ENCODE data around the gene SLC6A7.

Gene SLC6A7

GRCh38 chr5:150176745-150177477 is 13.0 kb upstream of the SLC6A7 start:
- no peak overlapping the region for H2AFZ ChIP-seq (ENCODE audit: low read depth)
- H3K27me3 ChIP-seq (ENCODE audit: insufficient read depth, low read depth), result no peaks in the 10 kb centered on the region
- H3K4me1 ChIP-seq (ENCODE audit: low read depth, poor library complexity, severe bottlenecking), result no peaks in the 10 kb centered on the region
- no peaks in the 10 kb centered on the region for H3K36me3 ChIP-seq (ENCODE audit: insufficient read depth)
- no peak overlapping the region for H3K4me2 ChIP-seq
- H3K79me2 ChIP-seq (ENCODE audit: insufficient read depth, low read depth), result no peaks in the 10 kb centered on the region
- H3K9ac ChIP-seq, result no peak overlapping the region
- no peak overlapping the region for H3K4me3 ChIP-seq (IDR thresholded peaks at IDR 0.05; ENCODE audit: insufficient read depth, low read depth, low read length)
- no peak overlapping the region for H3K27ac ChIP-seq
- TF ChIP-seq, protein P1, sequence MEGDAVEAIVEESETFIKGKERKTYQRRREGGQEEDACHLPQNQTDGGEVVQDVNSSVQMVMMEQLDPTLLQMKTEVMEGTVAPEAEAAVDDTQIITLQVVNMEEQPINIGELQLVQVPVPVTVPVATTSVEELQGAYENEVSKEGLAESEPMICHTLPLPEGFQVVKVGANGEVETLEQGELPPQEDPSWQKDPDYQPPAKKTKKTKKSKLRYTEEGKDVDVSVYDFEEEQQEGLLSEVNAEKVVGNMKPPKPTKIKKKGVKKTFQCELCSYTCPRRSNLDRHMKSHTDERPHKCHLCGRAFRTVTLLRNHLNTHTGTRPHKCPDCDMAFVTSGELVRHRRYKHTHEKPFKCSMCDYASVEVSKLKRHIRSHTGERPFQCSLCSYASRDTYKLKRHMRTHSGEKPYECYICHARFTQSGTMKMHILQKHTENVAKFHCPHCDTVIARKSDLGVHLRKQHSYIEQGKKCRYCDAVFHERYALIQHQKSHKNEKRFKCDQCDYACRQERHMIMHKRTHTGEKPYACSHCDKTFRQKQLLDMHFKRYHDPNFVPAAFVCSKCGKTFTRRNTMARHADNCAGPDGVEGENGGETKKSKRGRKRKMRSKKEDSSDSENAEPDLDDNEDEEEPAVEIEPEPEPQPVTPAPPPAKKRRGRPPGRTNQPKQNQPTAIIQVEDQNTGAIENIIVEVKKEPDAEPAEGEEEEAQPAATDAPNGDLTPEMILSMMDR (conservative IDR thresholded peaks at IDR 0.05; ENCODE audit: low read depth, low read length), result no peak
- H4K20me1 ChIP-seq (ENCODE audit: insufficient read depth), result no peaks in the 10 kb centered on the region

DNA sequence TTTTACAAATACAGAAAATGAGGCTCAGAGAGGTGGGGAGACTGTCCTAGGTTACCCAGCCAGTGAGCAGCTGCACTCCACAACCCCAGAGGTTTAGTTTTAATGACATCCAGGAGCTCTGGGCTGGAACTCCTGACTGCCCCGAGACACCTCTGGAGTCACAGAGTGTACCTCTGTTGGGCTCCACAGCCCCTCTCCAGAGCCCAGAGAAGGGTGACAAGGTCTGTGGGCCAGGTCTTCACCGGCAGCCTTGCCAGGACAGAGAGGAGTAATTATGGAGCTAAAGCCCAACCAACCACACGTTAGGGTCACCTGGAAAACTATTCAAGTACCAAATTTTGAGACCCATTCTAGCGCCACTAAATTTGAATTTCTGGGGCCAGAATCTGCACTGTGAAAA is 12.1 kb upstream of the SLC6A7 start:
- H3K36me3 ChIP-seq (ENCODE audit: insufficient read depth), result no peaks in the 10 kb centered on the region
- H4K20me1 ChIP-seq (ENCODE audit: insufficient read depth), result no peaks in the 10 kb centered on the region
- H3K4me3 ChIP-seq (IDR thresholded peaks at IDR 0.05; ENCODE audit: insufficient read depth, low read depth, low read length), result no peak overlapping the region
- no peak overlapping the region for H2AFZ ChIP-seq (ENCODE audit: low read depth)
- no peaks in the 10 kb centered on the region for H3K4me1 ChIP-seq (ENCODE audit: low read depth, poor library complexity, severe bottlenecking)
- H3K27me3 ChIP-seq (ENCODE audit: insufficient read depth, low read depth), result no peaks in the 10 kb centered on the region
- no peak overlapping the region for H3K9ac ChIP-seq
- TF ChIP-seq, protein P1 (conservative IDR thresholded peaks at IDR 0.05; ENCODE audit: low read depth, low read length), result no peak
- H3K27ac ChIP-seq, result no peak overlapping the region
- no peak overlapping the region for H3K4me2 ChIP-seq
- no peaks in the 10 kb centered on the region for H3K79me2 ChIP-seq (ENCODE audit: insufficient read depth, low read depth)

DNA sequence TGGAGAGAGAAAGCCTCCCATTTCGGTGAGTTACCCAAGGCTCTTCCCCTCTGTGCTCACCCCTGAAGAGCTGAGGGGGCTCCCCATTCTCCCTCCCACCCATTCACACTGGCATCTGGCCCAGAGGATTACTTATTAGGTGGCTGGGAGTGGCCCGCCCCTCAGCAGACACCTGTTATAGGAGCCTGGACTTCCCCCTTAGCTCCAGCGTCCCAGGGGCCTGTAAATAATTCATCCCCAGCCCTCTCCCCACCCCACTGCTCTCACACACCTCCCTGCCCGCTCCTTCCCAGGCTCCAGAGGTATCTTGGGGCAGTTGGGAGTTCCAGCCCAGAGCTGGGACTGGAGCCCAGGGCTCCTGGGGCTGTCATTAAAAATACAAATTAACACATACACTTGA is 11.6 kb upstream of the SLC6A7 start:
- Histone ChIP-seq H3K79me2 (ENCODE audit: insufficient read depth, low read depth) (no peaks in the 10 kb centered on the region), H4K20me1 (ENCODE audit: insufficient read depth) (no peaks in the 10 kb centered on the region), H3K4me3 (IDR thresholded peaks at IDR 0.05; ENCODE audit: insufficient read depth, low read depth, low read length) (no peak overlapping the region), H3K27me3 (ENCODE audit: insufficient read depth, low read depth) (no peaks in the 10 kb centered on the region), H3K27ac (no peak overlapping the region), H2AFZ (ENCODE audit: low read depth) (no peak overlapping the region), H3K9ac (no peak overlapping the region), H3K4me1 (ENCODE audit: low read depth, poor library complexity, severe bottlenecking) (no peaks in the 10 kb centered on the region), H3K4me2 (no peak overlapping the region), H3K36me3 (ENCODE audit: insufficient read depth) (no peaks in the 10 kb centered on the region)
- TF ChIP-seq, protein P1 (conservative IDR thresholded peaks at IDR 0.05; ENCODE audit: low read depth, low read length), result no peak

- Histone ChIP-seq H3K36me3 (ENCODE audit: insufficient read depth) (no peaks in the 10 kb centered on the region), H2AFZ (ENCODE audit: low read depth) (no peak overlapping the region), H3K9ac (no peak overlapping the region), H3K27me3 (ENCODE audit: insufficient read depth, low read depth) (no peaks in the 10 kb centered on the region), H3K79me2 (ENCODE audit: insufficient read depth, low read depth) (no peaks in the 10 kb centered on the region), H3K27ac (no peak overlapping the region), H4K20me1 (ENCODE audit: insufficient read depth) (no peaks in the 10 kb centered on the region), H3K4me1 (ENCODE audit: low read depth, poor library complexity, severe bottlenecking) (no peaks in the 10 kb centered on the region), H3K4me3 (IDR thresholded peaks at IDR 0.05; ENCODE audit: insufficient read depth, low read depth, low read length) (no peak overlapping the region), H3K4me2 (no peak overlapping the region)
- TF ChIP-seq, protein P1 (conservative IDR thresholded peaks at IDR 0.05; ENCODE audit: low read depth, low read length), result no peak
Observed at GRCh38 chr5:150179019-150179620, 10.7 kb upstream of the SLC6A7 start.
